Activated T-helper 1 cell treated with anti-CD3 and anti-CD28 coated beads, Interleukin-12 subunit alpha, Interleukin-12 subunit beta, Interleukin-2, Interleukin-4 antibody, amounts not matched to agents 30 ng/mL and 10 ng/mL and 1 ng/mL, durations not matched to agents 14 hours and 24 hours and 36 hours (primary cell): ENCODE measurements around the gene MAPK11. TPM values are rescaled to one million over a fixed set of nuclear protein-coding genes. Genes with fewer than 3 reads are reported as not detected.

Source experiments
- DNase-seq: peaks from one replicate; pipeline ENCODE4 v3.0.0; 2021; ENCODE audit warnings: low spot score
- H3K27ac Mint-ChIP-seq: one replicate; pipeline ENCODE4 v1.8.0; 2021; ENCODE audit warnings: mild to moderate bottlenecking, mixed read lengths
- H3K27me3 Mint-ChIP-seq: one replicate; pipeline ENCODE4 v1.8.0; 2022; ENCODE audit warnings: mild to moderate bottlenecking, moderate library complexity, mixed read lengths; ENCODE audit not compliant: insufficient read depth
- H3K36me3 Mint-ChIP-seq: one replicate; pipeline ENCODE4 v1.8.0; 2021; ENCODE audit warnings: low read depth, mixed read lengths
- H3K4me1 Mint-ChIP-seq: one replicate; pipeline ENCODE4 v1.8.0; 2021; ENCODE audit warnings: low read depth, mixed read lengths
- H3K4me3 Mint-ChIP-seq: one replicate; pipeline ENCODE4 v1.8.0; 2021; ENCODE audit warnings: mild to moderate bottlenecking, moderate library complexity, mixed read lengths
- H3K9me3 Mint-ChIP-seq: one replicate; pipeline ENCODE4 v1.8.0; 2021; ENCODE audit warnings: mixed read lengths
- intact Hi-C: fragments of 100-400 bp; cut with micrococcal nuclease; formaldehyde crosslinking; loops from one replicate; pipeline ENCODE4 v1.15.1; 2024
- total RNA-seq: library from RNA; stranded (reverse); gene quantifications from 2 replicates; pipeline ENCODE4 v1.2.3, GENCODE V29; 2022

Gene MAPK11
- total RNA-seq, 1 donor from 2014 or later: 28.9 TPM

- no peak overlapping the region for H3K4me3 Mint-ChIP-seq
- no peak for DNase-seq
- no peaks in the 10 kb centered on the region for H3K36me3 Mint-ChIP-seq
- H3K4me1 Mint-ChIP-seq: peaks cover 8% of the 10 kb centered on the region
- H3K9me3 Mint-ChIP-seq: no peaks in the 10 kb centered on the region
- H3K27me3 Mint-ChIP-seq: peaks cover 7% of the 10 kb centered on the region
- no peak overlapping the region for H3K27ac Mint-ChIP-seq
- intact Hi-C loops: no loop called here
These were observed 42.8 kb upstream of the MAPK11 start for GRCh38 chr22:50313021-50313420.

GRCh38 chr22:50312371-50312770 lies 42.2 kb upstream of the MAPK11 start:
- no peaks in the 10 kb centered on the region for H3K9me3 Mint-ChIP-seq
- H3K4me1 Mint-ChIP-seq: peaks cover 8% of the 10 kb centered on the region
- no peak for DNase-seq
- intact Hi-C loops: no loop called here
- H3K27me3 Mint-ChIP-seq: peaks cover 7% of the 10 kb centered on the region
- H3K36me3 Mint-ChIP-seq: no peaks in the 10 kb centered on the region
- no peak overlapping the region for H3K27ac Mint-ChIP-seq
- no peak overlapping the region for H3K4me3 Mint-ChIP-seq

- peaks cover 8% of the 10 kb centered on the region for H3K4me1 Mint-ChIP-seq
- no peak for DNase-seq
- no peaks in the 10 kb centered on the region for H3K9me3 Mint-ChIP-seq
- intact Hi-C loops: no loop called here
- no peaks in the 10 kb centered on the region for H3K36me3 Mint-ChIP-seq
- H3K27me3 Mint-ChIP-seq: peaks cover 7% of the 10 kb centered on the region
- H3K4me3 Mint-ChIP-seq: no peak overlapping the region
- no peak overlapping the region for H3K27ac Mint-ChIP-seq
These were observed 41.6 kb upstream of the MAPK11 start for GRCh38 chr22:50311606-50312351.

GRCh38 chr22:50310949-50311444 lies 40.8 kb upstream of the MAPK11 start:
- Mint-ChIP-seq H3K4me1 (peaks cover 12% of the 10 kb centered on the region), H3K9me3 (no peaks in the 10 kb centered on the region), H3K27me3 (peaks cover 7% of the 10 kb centered on the region), H3K27ac (no peak overlapping the region), H3K36me3 (no peaks in the 10 kb centered on the region), H3K4me3 (no peak overlapping the region)
- no peak for DNase-seq
- intact Hi-C loops: no loop called here

DNA sequence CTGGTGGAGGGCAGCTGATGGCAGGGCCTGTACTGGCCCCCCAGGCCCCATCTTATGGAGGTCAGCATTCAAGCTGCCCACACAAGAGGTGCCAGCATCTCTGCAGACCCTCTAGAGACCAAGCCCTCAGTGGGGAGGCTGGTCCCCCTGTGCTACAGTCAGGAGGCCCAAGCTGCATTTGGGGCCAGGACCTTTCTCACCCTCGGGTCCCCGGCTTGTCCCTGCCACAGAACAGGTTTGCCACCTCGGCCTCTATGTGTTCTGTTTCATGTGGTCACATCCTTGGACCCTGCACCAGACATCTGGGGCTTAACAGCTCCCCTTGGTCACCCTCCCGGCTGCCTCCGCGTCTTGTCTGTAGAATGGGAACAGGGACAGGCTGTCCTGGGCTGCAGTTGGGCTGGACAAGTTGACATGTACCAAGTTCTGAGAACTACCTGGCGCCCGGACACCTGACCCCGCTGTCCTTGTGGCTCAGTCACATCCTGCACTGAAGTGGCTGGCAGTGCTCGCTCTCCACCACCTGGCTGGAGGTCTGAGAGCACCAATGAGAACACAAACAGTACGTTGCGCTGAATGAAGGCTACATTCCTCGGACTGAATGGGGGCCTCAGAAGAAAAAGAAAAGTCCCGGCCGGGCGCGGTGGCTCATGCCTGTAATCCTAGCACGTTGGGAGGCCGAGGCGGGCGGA lies 40.0 kb upstream of the MAPK11 start:
- Mint-ChIP-seq H3K27me3 (peaks cover 9% of the 10 kb centered on the region), H3K36me3 (no peaks in the 10 kb centered on the region), H3K27ac (no peak overlapping the region), H3K4me1 (peaks cover 14% of the 10 kb centered on the region), H3K9me3 (no peaks in the 10 kb centered on the region), H3K4me3 (no peak overlapping the region)
- no peak for DNase-seq
- intact Hi-C loops: no loop called here

DNA sequence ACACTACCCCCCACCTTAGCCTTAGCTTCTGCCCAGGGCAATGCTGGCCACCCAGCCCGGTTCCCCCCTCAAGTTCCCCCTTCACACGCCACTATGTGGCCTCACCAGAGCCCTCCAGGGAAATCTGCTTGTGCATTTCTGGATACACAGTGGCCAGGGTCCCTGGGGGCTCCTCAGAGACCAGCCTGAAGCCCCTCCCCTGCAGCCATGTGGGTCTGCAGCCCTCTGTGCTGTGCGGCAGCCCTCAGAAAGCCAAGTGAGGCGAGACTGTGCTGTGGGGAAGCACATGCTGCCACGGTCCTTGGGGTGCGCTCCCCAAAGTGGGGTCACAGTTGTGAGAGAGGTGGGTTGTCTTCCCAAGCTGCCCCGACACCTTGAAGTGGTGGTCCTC lies 39.4 kb upstream of the MAPK11 start:
- Mint-ChIP-seq H3K36me3 (no peaks in the 10 kb centered on the region), H3K4me1 (peaks cover 12% of the 10 kb centered on the region), H3K4me3 (no peak overlapping the region), H3K27ac (no peak overlapping the region), H3K27me3 (peaks cover 10% of the 10 kb centered on the region), H3K9me3 (no peaks in the 10 kb centered on the region)
- intact Hi-C loops: no loop called here
- DNase-seq: no peak

- no peaks in the 10 kb centered on the region for H3K9me3 Mint-ChIP-seq
- H3K27me3 Mint-ChIP-seq: peaks cover 10% of the 10 kb centered on the region
- peak overlapping the region; percentile 64 for H3K4me3 Mint-ChIP-seq
- intact Hi-C loops: no loop called here
- no peak for DNase-seq
- H3K36me3 Mint-ChIP-seq: no peaks in the 10 kb centered on the region
- no peak overlapping the region for H3K27ac Mint-ChIP-seq
- H3K4me1 Mint-ChIP-seq: peaks cover 7% of the 10 kb centered on the region
These were observed 38.9 kb upstream of the MAPK11 start for GRCh38 chr22:50308986-50309600.

- Mint-ChIP-seq H3K27ac (no peak overlapping the region), H3K36me3 (no peaks in the 10 kb centered on the region), H3K4me3 (peak overlapping the region; percentile 64), H3K27me3 (peaks cover 10% of the 10 kb centered on the region), H3K9me3 (no peaks in the 10 kb centered on the region), H3K4me1 (peaks cover 6% of the 10 kb centered on the region)
- intact Hi-C loops: no loop called here
- no peak for DNase-seq
These were observed 38.4 kb upstream of the MAPK11 start for GRCh38 chr22:50308597-50308935.

DNA sequence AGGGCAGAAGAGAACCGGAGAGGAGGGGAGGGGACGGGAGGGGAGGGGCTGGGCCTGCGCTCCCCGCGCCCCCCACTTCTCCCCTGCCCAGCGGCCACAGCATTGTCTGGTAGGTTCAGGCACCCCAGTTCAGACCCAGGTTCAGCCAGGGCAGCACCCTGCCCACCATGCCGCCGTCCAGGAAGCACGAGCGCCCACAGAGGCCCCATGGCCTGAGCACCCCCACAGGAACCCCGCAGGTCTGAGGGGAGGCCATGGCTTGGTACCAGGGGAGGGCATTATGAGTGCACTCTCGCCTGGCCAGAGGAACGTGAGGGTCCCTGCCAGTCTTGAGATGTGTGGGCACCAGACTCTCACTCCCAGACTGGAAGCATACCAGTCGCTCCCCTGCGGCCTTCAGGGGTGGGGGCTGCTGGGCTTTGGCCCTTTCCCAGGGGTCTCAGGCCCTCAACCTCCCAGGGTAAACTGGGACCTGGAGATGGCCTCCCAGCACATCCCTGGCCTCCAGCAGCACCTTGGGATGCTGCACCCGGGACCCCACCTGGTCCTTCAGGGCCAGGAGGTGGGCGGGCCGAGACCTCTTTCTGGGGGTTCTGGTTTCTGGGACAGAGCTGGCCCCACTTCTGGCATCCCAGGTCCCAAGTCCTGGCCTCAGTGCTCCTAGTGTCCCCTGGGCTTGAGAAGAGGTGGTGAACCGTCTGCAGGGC lies 37.9 kb upstream of the MAPK11 start:
- no peaks in the 10 kb centered on the region for H3K9me3 Mint-ChIP-seq
- H3K36me3 Mint-ChIP-seq: no peaks in the 10 kb centered on the region
- peaks cover 6% of the 10 kb centered on the region for H3K4me1 Mint-ChIP-seq
- intact Hi-C loops: no loop called here
- H3K27me3 Mint-ChIP-seq: peaks cover 10% of the 10 kb centered on the region
- H3K4me3 Mint-ChIP-seq: peak overlapping the region; percentile 30
- no peak for DNase-seq
- H3K27ac Mint-ChIP-seq: no peak overlapping the region

DNA sequence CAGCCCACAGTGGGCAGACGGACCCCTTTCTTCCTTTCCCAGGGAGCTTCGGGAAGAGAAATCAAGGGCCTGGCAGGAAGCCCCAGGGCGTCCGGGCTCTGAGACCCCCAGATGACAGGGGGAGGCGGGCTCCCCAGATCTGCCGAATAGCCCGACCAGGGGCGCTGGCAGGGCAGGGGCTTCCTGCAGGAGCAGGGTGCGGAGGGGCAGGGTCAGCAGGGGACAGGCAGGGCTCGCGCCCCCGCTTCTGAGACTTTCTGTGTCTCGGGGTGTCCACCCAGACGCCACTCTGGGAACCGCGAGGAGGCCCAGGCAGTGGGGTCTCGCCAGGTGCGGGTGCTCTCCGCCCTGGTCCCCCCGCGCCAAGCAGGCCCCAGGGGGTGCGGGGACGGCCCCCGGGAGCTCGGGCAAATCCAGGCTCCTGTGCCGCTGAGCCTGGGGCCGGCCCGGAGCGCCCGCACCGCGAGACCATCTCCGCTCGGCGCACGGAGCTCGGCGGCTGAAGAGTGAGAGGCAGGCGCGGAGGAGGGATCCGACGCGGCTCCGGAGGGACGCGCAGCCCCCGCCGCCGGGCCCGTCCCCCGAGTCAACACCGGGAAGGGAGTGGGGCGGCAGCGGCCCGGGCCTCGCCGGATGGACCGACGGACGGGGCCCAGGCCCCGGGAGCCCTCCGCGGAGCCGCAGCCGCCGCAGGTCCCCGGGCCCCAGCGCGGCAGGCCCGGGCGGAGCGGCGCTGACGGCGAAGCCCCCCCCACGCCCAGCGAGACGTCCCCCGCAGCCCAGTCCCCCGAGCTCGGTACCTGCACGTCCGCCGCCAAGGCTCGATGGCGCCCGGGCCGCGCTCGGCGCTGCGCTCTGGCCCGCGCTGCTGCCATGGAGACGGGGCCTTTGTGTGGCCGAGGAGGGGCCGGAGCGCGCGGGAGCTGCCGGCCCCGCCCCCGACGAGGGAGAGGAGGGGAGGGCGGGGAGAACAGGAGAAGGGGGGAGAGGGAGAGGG lies 36.9 kb upstream of the MAPK11 start, which contains the start of gene PLXNB2:
Gene PLXNB2 (minus strand): TSS at position 894 of the 997 bp plus-strand sequence. CDS start 17,062 bp downstream, outside the sequence.
- H3K36me3 Mint-ChIP-seq: no peaks in the 10 kb centered on the region
- H3K4me1 Mint-ChIP-seq: peaks cover 6% of the 10 kb centered on the region
- no peak for DNase-seq
- peak within 1 kb of the TSS; percentile 30 for H3K4me3 Mint-ChIP-seq
- no peaks in the 10 kb centered on the region for H3K9me3 Mint-ChIP-seq
- intact Hi-C loops: no loop called here
- peaks cover 10% of the 10 kb centered on the region for H3K27me3 Mint-ChIP-seq
- no peak within 1 kb of the TSS for H3K27ac Mint-ChIP-seq

DNA sequence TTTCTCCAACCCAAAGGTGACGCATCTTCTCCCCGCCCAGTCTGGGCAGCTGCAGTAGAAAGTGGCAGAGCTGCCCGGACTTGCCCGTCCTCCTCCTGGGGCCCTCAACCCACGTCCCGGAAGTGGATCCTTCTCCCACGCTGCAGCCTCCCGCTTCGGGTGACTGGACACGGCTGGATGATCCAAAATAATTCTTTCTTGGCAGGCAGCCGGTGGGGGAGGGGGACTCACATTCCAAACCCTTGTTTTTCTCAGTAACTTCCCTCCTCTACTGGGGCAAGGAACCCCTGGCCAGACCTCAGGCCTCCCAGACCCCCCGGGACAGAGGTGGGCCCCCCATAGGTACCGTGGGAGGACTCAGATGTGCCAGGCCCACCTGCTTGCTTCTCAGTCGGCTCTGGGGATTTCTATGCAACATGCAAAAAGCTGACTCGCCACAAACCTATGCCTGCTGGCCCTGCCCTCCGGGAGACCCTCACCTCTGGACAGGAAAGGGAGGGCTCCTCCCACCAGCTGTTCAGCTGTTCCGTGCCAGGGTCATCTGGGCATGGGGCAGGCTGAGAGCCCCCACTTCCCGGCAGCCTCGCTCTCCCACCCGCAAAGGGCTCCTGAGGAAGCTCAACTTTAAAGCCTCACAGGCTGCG lies 35.9 kb upstream of the MAPK11 start:
- intact Hi-C loops: no loop called here
- no peaks in the 10 kb centered on the region for H3K36me3 Mint-ChIP-seq
- peaks cover 10% of the 10 kb centered on the region for H3K27me3 Mint-ChIP-seq
- no peak for DNase-seq
- no peaks in the 10 kb centered on the region for H3K9me3 Mint-ChIP-seq
- H3K27ac Mint-ChIP-seq: no peak overlapping the region
- H3K4me3 Mint-ChIP-seq: peak overlapping the region; percentile 64
- peaks cover 6% of the 10 kb centered on the region for H3K4me1 Mint-ChIP-seq
